HepG2 (cell line): ENCODE measurements around the gene COL18A1. TPM values are rescaled to one million over a fixed set of nuclear protein-coding genes. Genes with fewer than 3 reads are reported as not detected.
A peak's percentile ranks its signal among the peaks of the same experiment; 100 is the strongest.

ENCODE experiments used
- ATAC-seq: fragments of 200-7000 bp; cut with Tn5 transposase; 3 replicates; pipeline ENCODE4 v1.9.1; 2020; ENCODE audit warnings: mild to moderate bottlenecking, moderate library complexity
- BruUV-seq: library from RNA; stranded (reverse); fragments of 400-500 nt; replicated peaks from 2 replicates; lab custom pipeline; 2021; lab: Mats Ljungman, UMichigan
- CTCF ChIA-PET: fragments of 300-600 bp; formaldehyde crosslinking; extraction: SDS; loops from one replicate; lab custom pipeline; 2021; ENCODE audit warnings: low total read pairs, inconsistent platforms, low intra/inter-chr PET ratio; lab: Yijun Ruan, JAX
- POLR2A ChIA-PET: fragments of 350-600 bp; sonication (Branson Sonifier 250); formaldehyde crosslinking; loops from one replicate; lab custom pipeline; 2020; ENCODE audit warnings: antibody characterized with exemption, inconsistent platforms; lab: Yijun Ruan, JAX
- DNase-seq: peaks from one replicate; pipeline ENCODE4 v3.0.0-alpha.2; 2015; ENCODE audit warnings: low spot score
- FAIRE-seq: peaks from 3 replicates; lab custom pipeline; 2011; peaks lifted over from hg19 to GRCh38; lab: Jason Lieb, UNC
- H2AFZ ChIP-seq: one replicate; pipeline ENCODE4 v1.6.1; 2011; ENCODE audit warnings: low read length, inconsistent platforms
- H3K27ac ChIP-seq: fragments of 300-600 bp; 3 replicates; pipeline ENCODE4 v1.8.0; 2011; ENCODE audit warnings: mixed run types, mild to moderate bottlenecking, mixed read lengths, low read length, inconsistent platforms; ENCODE audit not compliant: insufficient read depth; ENCODE audit errors: extremely low read length
- H3K27me3 ChIP-seq, 2 experiments: fragments of 200-600 bp in 1 of 2; 2 replicates in 1 of 2; 3 replicates in 1 of 2; pipeline versions ENCODE4 v1.6.0 to v1.8.0; 2011; ENCODE audit warnings: low read length in 2 of 2, mild to moderate bottlenecking in 2 of 2, moderate library complexity in 2 of 2, inconsistent platforms in 1 of 2; ENCODE audit not compliant: insufficient read depth in 2 of 2, control insufficient read depth in 1 of 2
- H3K36me3 ChIP-seq, 2 experiments: fragments of 200-600 bp in 1 of 2; replicated peaks in 1 of 2; 2 replicates in 1 of 2; 3 replicates in 1 of 2; pipeline versions ENCODE4 v1.5.1 to v1.8.0; 2011; ENCODE audit warnings: low read length in 2 of 2, inconsistent platforms in 1 of 2; ENCODE audit not compliant: insufficient read depth in 2 of 2, control insufficient read depth in 1 of 2
- H3K4me1 ChIP-seq: 2 replicates; pipeline ENCODE4 v1.5.1; 2012; ENCODE audit warnings: low read length, inconsistent platforms; ENCODE audit not compliant: insufficient read depth
- H3K4me2 ChIP-seq: 2 replicates; pipeline ENCODE4 v1.6.0; 2011; ENCODE audit warnings: low read depth, low read length, inconsistent platforms
- H3K4me3 ChIP-seq, 3 experiments: fragments of 200-600 bp in 1 of 3; sonication (generic), shearing (Covaris generic) in 1 of 3; replicated peaks in 1 of 3; 2 replicates each; pipeline ENCODE4 v1.5.1; 2011 to 2016; ENCODE audit warnings: low read length in 3 of 3, inconsistent platforms in 2 of 3, low read depth in 2 of 3, mild to moderate bottlenecking in 2 of 3, control low read depth in 1 of 3, mixed read lengths in 1 of 3; ENCODE audit not compliant: insufficient read depth in 1 of 3
- H3K79me2 ChIP-seq: one replicate; pipeline ENCODE4 v1.6.1; 2011; ENCODE audit warnings: low read length, inconsistent platforms; ENCODE audit not compliant: insufficient read depth
- H3K9ac ChIP-seq: 2 replicates; pipeline ENCODE4 v1.6.0; 2011; ENCODE audit warnings: mild to moderate bottlenecking, low read depth, low read length, inconsistent platforms; ENCODE audit not compliant: insufficient read depth
- H3K9me3 ChIP-seq: 2 replicates; pipeline ENCODE4 v1.5.1; 2012; ENCODE audit warnings: mild to moderate bottlenecking, low read length
- H4K20me1 ChIP-seq: 2 replicates; pipeline ENCODE4 v1.6.0; 2011; ENCODE audit warnings: inconsistent platforms, mild to moderate bottlenecking, low read length, moderate library complexity; ENCODE audit not compliant: insufficient read depth
- CBX2 ChIP-seq, 2 experiments: fragments of 200-600 bp in 1 of 2; sonication (generic); formaldehyde crosslinking in 1 of 2; IDR thresholded peaks; 2 replicates each; pipeline versions ENCODE4 v1.7.0 to v1.8.1; 2018 to 2022; ENCODE audit warnings: low read depth in 2 of 2, low read length in 1 of 2, mild to moderate bottlenecking in 1 of 2, missing genetic modification reagents in 1 of 2
- KLF11 ChIP-seq: IDR thresholded peaks from 2 replicates; pipeline ENCODE4 v1.6.1; 2016; ENCODE audit warnings: missing compliant biosample characterization
- STAG1 ChIP-seq: sonication (generic); formaldehyde crosslinking; IDR thresholded peaks from 2 replicates; pipeline ENCODE4 v1.4.0; 2020; ENCODE audit warnings: missing genetic modification reagents
- XRCC5 ChIP-seq: fragments of 200-400 bp; formaldehyde crosslinking; optimal IDR thresholded peaks from 2 replicates; pipeline ENCODE3; 2017; ENCODE audit warnings: mild to moderate bottlenecking, low read length
- ZFP1 ChIP-seq: IDR thresholded peaks from 2 replicates; pipeline ENCODE4 v1.6.1; 2016
- ZFP62 ChIP-seq: sonication (generic); formaldehyde crosslinking; IDR thresholded peaks from 2 replicates; pipeline ENCODE4 v1.4.0; 2020; ENCODE audit warnings: missing genetic modification reagents
- ZFX ChIP-seq: sonication (generic); formaldehyde crosslinking; IDR thresholded peaks from 2 replicates; pipeline ENCODE4 v1.4.0; 2020; ENCODE audit warnings: mild to moderate bottlenecking, low read depth, missing genetic modification reagents, moderate library complexity
- ZNF724P ChIP-seq: sonication (generic); formaldehyde crosslinking; IDR thresholded peaks from 2 replicates; pipeline ENCODE4 v1.8.0; 2022; ENCODE audit warnings: missing genetic modification reagents, borderline replicate concordance
- ZNF768 ChIP-seq: sonication (generic); formaldehyde crosslinking; IDR thresholded peaks from 2 replicates; pipeline ENCODE4 v1.4.0; 2020; ENCODE audit warnings: missing genetic modification reagents
- ZNF780A ChIP-seq: sonication (generic); formaldehyde crosslinking; IDR thresholded peaks from 2 replicates; pipeline ENCODE4 v1.8.0; 2022; ENCODE audit warnings: mild to moderate bottlenecking, missing genetic modification reagents, moderate library complexity
- whole genome bisulfite sequencing: methylation state at CpG from one replicate; pipeline ENCODE4 v1.1.6; 2017; ENCODE audit warnings: low lambda C conversion rate; 5-methylcytosine and 5-hydroxymethylcytosine counted together
- in situ Hi-C: cut with HindIII; loops from 2 replicates; pipeline ENCODE4 v1.10.0; 2017; ENCODE audit warnings: low pct_unique_long_range_greater_than_20kb; ENCODE audit not compliant: extremely low pct_ligation_motif_present
- intact Hi-C: fragments of 100-400 bp; cut with micrococcal nuclease; formaldehyde crosslinking; loops from one replicate; pipeline ENCODE4 v1.10.0; 2022; ENCODE audit not compliant: unreplicated experiment
- polyA plus RNA-seq, 8 experiments: library from polyadenylated mRNA; depleted of rRNA in 3 of 8; stranded (reverse) in 7 of 8; unstranded in 1 of 8; fragments of >200 nt; fragmentation: Illumina TruSeq in 4 of 8; extraction: Trizol in 4 of 8; gene quantifications; 2 replicates each; pipeline versions ENCODE4 v1.2.1 to v1.2.3, GENCODE V29; 2011 to 2016; ENCODE audit warnings: low read depth in 4 of 8, missing spikeins in 1 of 8, mixed read lengths in 1 of 8; ENCODE audit not compliant: insufficient read depth in 1 of 8
- total RNA-seq, 5 experiments: library from RNA; depleted of rRNA; stranded (reverse); fragments of >200 nt; fragmentation: Illumina TruSeq; extraction: Trizol; gene quantifications; 2 replicates each; pipeline ENCODE4 v1.2.3, GENCODE V29; 2016; ENCODE audit warnings: low read depth in 1 of 5
- TF ChIP-seq, protein P1 (sequence below): sonication (generic); formaldehyde crosslinking; IDR thresholded peaks from 2 replicates; pipeline ENCODE4 v1.5.1; 2020; ENCODE audit warnings: mild to moderate bottlenecking, moderate library complexity, missing genetic modification reagents
- TF ChIP-seq, protein P2 (sequence below): sonication (generic); formaldehyde crosslinking; IDR thresholded peaks from 2 replicates; pipeline ENCODE4 v1.4.0; 2020; ENCODE audit warnings: missing genetic modification reagents, borderline replicate concordance
- TF ChIP-seq, protein P3 (sequence below): sonication (generic); formaldehyde crosslinking; IDR thresholded peaks from 2 replicates; pipeline ENCODE4 v1.4.0; 2020; ENCODE audit warnings: missing genetic modification reagents

COL18A1 gene
- total and polyA plus RNA-seq, 2 of the 13 experiments (the other 11 are each of a cell fraction or from before 2014, with no cell fraction given) = 79.0 to 102 TPM

DNA sequence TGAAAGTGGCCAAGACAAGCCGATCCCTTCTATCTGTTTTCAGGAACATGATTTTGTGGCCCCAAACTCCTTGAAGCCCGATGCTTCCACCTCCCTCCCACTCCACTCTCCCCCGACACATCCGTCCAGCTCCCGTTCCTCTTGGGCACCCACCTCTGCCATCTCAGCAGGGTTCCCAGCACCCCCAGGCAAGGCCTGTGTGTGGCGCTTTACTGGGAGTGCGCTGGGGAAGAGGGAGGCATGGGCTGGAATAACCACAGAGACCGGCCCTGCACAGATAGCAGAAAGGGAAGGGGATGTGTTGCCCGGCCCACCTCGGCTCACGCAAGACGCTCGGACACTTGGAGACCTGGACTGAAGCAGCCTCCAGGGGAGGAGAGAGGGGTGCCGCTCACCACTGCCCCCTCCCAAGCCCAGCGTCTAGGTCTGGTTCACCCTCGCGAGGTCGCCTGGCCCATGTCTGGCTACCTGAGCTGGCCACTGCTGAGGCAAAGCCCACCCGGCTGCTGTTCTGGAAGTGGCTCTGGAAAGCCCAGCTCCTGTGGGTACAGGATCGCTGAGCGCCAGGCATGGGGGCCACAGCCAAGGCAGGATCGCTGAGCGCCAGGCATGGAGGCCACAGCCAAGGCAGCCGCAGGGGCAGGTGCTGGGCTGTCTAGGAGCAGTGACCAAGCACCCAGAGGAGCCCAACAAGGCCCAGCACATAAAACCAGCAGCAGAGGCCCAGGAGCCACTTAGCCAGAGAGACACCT, 23.8 kb upstream of the COL18A1 start:
- TF ChIP-seq ZNF780A (CRISPR knock-in tag) = no peak
- TF ChIP-seq ZFX = 0 out of 2 replicates have a peak, but pooled peaks have one; percentile 18
- peak; percentile 72; the same call in 1 of the 2 replicates for TF ChIP-seq ZNF768 (CRISPR knock-in tag)
- peak; percentile 45 for TF ChIP-seq STAG1 (CRISPR knock-in tag)
- TF ChIP-seq KLF11 (CRISPR knock-in tag) = no peak
- TF ChIP-seq ZFP62 = no peak
- TF ChIP-seq XRCC5 = no peak
- TF ChIP-seq ZFP1 (CRISPR knock-in tag) = no peak
- TF ChIP-seq, protein P1, sequence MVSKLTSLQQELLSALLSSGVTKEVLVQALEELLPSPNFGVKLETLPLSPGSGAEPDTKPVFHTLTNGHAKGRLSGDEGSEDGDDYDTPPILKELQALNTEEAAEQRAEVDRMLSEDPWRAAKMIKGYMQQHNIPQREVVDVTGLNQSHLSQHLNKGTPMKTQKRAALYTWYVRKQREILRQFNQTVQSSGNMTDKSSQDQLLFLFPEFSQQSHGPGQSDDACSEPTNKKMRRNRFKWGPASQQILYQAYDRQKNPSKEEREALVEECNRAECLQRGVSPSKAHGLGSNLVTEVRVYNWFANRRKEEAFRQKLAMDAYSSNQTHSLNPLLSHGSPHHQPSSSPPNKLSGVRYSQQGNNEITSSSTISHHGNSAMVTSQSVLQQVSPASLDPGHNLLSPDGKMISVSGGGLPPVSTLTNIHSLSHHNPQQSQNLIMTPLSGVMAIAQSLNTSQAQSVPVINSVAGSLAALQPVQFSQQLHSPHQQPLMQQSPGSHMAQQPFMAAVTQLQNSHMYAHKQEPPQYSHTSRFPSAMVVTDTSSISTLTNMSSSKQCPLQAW (CRISPR knock-in tag) = peak; percentile 55; the same call in 1 of the 2 replicates
- TF ChIP-seq, protein P2, sequence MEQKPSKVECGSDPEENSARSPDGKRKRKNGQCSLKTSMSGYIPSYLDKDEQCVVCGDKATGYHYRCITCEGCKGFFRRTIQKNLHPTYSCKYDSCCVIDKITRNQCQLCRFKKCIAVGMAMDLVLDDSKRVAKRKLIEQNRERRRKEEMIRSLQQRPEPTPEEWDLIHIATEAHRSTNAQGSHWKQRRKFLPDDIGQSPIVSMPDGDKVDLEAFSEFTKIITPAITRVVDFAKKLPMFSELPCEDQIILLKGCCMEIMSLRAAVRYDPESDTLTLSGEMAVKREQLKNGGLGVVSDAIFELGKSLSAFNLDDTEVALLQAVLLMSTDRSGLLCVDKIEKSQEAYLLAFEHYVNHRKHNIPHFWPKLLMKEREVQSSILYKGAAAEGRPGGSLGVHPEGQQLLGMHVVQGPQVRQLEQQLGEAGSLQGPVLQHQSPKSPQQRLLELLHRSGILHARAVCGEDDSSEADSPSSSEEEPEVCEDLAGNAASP = no peak
- TF ChIP-seq ZNF724P (CRISPR knock-in tag) = no peak
- TF ChIP-seq, protein P3, sequence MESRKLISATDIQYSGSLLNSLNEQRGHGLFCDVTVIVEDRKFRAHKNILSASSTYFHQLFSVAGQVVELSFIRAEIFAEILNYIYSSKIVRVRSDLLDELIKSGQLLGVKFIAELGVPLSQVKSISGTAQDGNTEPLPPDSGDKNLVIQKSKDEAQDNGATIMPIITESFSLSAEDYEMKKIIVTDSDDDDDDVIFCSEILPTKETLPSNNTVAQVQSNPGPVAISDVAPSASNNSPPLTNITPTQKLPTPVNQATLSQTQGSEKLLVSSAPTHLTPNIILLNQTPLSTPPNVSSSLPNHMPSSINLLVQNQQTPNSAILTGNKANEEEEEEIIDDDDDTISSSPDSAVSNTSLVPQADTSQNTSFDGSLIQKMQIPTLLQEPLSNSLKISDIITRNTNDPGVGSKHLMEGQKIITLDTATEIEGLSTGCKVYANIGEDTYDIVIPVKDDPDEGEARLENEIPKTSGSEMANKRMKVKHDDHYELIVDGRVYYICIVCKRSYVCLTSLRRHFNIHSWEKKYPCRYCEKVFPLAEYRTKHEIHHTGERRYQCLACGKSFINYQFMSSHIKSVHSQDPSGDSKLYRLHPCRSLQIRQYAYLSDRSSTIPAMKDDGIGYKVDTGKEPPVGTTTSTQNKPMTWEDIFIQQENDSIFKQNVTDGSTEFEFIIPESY (CRISPR knock-in tag) = peak; percentile 54; the same call in 1 of the 2 replicates
- no peak for TF ChIP-seq CBX2 (IDR thresholded peaks at IDR 0.05; ENCODE audit: low read depth, low read length)
- no peak for TF ChIP-seq CBX2 (CRISPR knock-in tag; IDR thresholded peaks at IDR 0.05; ENCODE audit: low read depth)
- intact Hi-C loops (no loop called here), in situ Hi-C loops (no loop called here)
- Histone ChIP-seq H3K36me3 (no peaks in the 10 kb centered on the region), H2AFZ (no peak overlapping the region), H3K4me3 (no peak overlapping the region; a peak in 1 of 6 replicates), H4K20me1 (no peaks in the 10 kb centered on the region), H3K9ac (no peak overlapping the region), H3K27me3 (peaks cover 2 to 37% of the 10 kb centered on the region in 2 experiments), H3K79me2 (no peaks in the 10 kb centered on the region), H3K27ac (no peak overlapping the region), H3K9me3 (peaks cover 11% of the 10 kb centered on the region; the same call in 1 of the 2 replicates), H3K4me2 (peak overlapping the region; percentile 46), H3K4me1 (peaks cover 55% of the 10 kb centered on the region)
- POLR2A ChIA-PET = no interaction called here
- peak; percentile 31 for ATAC-seq
- WGBS = 81% methylated on average over 14 of the region's 24 CpGs
- BruUV-seq = no TSS peak
- DNase-seq = no peak
- FAIRE-seq = no peak
- CTCF ChIA-PET = no interaction called here
